Stimulated activated naive CD4-positive, alpha-beta T cell treated with Interleukin-2 at 50 U/mL for 16 hours (primary cell): ENCODE results near the gene ARID5B.
A peak's percentile ranks its signal among the peaks of the same experiment; 100 is the strongest.

Experiments used
- DNase-seq: peaks from one replicate; lab custom pipeline; 2025; lab: John Stamatoyannopoulos, UW

ARID5B gene

DNA sequence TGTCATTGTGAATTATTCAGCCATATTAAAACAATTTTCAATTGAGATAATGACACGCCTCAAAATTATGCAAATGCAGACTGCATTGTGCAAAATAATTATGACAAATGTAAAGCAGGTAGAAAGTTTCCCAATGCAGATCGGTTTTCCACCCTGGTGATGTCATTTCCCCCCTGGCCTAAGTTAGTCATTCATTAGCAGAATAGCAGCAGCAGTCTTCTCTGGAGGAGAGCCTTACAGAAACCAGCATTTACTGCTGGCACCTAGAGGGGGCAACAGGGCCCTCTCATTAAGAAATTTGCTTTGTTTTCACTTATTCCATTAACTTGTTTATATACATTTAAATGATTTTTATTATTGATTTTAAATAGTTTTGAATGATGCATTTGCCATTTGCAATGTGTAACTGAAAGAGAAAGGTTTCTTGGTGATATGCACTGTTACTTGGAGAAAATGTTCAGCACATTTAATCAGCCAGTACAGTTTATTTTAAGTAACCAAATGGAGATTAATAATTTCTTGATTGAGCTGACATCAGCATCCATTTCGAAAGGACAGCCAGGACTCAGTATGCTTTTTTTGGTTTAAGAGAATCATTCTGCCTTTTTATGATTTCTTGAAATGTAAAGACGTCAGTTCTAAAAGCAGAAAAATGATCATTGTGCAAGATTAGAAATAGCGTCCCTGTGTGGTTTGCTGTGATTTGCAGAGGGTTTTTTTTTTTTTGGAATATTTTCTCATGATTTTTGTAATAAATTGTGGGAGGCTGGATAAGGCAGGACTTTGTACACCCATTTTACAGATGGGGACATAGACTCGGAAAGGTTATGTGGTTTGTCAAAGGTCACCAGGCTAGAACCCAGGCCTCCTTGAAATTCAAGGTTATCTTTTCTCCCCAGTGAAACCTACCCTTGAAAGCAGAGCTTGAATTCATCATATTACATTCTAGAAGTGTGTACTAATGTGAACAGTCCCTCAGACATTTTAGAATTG, 3.5 kb downstream of the ARID5B start:
- peak; percentile 55 for DNase-seq

DNA sequence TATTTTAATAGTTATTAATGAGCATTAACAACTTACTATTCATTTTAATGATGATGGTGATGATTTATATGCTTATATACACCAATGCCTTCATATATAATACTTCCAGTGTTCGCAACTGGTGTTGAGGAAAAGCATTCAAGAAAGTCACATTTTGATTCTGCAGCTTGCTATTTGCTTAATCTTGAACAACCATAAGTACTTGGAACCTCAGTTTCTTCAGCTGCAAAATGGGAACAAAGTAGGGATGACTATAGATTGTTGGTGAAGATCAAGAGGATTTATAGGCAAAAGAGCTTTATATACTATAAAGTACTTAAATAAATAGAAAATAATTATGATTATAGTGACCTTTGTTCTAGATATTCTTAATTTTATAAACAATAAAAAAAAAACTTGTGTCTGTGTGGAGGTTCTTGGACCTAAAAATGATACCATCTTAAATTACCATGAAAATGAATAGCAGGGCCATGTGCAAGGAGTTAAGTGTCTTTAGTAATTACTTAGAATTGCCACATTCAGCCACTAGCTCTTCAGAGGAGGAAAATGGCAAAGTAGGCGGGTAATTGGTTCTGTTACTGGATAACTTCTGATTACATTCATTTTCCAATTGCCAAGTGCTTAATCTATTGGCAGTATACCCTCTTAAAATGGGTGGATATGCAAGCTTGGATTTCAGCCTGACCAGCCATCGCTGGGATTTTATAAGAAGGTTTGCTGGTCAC, 4.5 kb downstream of the ARID5B start:
- DNase-seq = no peak

DNA sequence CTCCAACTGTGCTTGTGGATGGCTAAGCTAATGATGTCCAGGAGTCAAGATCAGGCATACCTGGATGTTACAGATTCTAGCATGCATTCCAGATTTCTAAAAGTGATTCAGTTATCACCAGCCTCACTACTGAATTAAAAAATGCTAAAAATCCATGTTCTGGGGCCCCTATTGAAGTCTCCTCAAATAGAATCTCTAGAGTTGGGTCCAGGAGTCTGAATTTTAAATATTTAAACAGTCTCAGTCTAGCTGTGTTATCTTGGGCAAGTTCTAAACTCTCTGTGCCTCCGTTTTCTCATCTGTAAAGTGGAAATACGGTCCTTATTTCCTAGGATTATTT, 5.0 kb downstream of the ARID5B start:
- no peak for DNase-seq

DNA sequence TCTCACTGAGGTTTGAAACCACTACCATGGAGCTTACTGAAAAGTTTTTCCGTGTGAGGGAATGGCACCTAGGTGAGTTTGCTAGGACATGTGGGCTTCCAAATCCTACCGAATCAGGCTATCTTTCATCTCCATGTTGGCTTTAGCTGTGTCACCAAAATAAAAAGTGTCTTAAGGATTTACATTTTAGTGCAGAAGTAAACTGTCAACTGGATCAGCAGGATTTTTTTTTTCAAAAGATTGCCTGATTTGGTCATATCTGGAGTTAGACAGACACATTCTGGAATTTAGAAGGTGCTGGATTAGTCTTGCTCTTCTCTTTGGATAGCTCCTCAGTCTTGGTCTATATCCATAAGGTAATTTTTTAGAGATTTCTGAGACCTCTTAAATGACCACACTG, 5.5 kb downstream of the ARID5B start:
- DNase-seq = no peak

DNA sequence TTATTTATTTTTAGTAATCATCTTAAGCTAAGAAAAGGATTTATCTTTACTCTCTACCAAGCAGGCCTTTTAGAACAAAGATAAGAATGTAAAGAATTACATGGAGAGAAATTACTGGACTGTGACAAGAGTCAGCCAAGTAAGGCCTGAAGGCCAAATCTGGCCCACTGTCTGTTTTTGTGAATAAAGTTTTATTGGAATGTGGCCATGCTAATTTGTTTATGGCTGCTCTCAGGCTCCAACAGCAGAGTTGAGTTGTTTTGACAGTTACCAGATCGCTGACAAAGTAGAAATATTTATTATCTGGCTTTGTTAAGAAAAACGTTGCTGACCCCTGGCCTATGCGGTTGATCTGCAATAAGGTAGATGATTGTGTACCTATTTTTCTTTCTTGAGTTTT, 6.1 kb downstream of the ARID5B start:
- no peak for DNase-seq

DNA sequence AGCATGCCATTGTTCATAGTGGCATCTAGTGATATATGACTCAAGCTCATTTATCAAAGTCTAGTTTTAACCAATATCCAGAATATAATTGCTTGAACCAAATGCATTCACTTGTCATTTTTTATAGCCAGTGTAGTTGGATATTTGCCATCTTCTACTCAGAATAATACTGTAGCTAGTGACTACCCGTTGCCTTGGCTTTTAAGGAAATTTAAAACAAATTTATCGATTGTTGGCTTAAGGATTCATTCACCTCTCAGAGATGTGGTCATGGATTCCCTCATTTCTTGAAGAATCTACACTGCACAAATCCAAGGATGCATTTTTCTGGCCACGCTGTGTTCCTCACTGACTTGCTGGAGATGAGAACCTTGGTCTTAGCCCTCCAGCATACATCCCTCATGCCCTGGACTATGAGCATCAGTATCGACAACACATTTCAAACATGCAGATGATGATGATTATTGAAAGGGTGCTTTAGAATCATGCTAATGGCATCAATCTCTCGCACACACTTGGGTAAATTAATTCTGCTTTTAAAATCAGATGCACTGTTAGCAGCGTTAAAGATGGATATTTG, 8.8 kb downstream of the ARID5B start:
- DNase-seq = no peak

DNA sequence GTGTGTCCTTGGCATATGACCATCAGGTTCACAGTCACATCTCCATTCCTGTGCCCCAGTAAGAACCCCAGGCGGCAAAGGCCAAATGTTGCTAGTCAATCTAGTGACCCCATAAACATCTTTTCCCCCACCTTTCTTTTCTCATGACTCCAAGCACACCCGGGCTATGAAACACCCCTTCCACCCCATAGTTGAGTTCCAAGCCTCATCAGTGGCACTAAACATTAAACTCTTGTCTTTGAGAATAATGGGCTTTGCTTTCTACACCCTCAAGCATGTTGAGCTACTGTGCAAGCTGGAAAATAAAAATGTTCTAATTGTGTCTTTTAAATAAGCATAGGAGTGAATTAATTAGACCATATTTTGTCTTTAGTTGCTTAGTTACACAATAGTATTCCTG, 9.4 kb downstream of the ARID5B start:
- no peak for DNase-seq

DNA sequence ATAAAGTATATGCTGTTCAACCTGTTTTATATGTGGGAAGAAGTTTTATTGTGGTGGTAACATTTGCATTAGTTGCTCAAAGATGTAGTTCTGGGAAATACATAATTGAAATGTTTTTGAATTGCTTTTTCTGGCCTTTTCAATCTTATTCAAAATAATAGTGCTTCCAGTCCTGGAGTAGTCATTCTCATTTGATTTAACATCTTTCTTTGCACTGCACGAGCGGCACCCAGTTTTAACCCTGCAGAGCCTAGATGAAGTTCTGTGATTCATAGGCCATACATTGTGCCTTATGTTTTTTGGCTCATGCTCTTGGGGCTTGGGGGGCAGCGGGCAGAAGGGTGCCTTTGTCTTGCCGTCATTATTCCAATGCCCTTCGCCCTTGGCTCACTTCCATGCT, 9.9 kb downstream of the ARID5B start:
- no peak for DNase-seq

DNA sequence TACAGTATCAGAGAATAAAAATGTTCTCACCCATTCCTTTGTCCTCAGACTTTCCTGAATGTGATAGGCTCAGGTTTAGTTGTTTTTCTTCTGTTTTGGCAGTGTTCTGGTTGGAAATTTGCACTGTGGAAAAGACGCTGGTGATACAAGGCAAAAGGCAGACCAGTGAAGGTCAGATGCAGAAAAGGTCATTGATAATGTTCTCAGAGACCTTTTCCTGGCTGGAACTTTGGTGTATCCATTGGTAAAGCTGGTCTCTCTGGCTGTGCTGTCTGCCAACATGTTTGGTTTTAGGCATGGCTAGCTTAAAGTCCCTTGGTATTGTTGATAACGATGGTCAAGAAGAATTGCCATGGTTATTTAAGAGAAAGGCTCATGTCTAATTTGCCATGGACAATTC, 11.5 kb downstream of the ARID5B start:
- DNase-seq = no peak

DNA sequence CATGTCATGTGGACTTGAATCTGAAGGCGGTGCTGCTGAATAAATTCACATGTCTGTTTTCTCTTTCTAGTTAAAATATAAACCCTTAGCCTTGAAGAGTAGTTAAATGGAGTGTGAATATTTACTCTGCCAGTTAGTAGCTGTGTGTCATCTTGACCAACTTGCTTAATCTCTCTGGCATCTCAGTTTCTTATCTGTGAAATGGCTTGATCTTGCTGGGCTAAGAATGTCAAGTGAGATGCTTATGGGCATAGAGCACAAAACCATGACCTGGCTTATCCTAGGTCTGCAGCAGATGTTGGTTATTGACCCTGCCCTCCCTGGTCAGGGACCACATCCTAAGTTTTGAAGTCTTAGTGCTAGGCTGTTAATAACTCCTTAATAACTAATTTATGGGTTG, 16.6 kb downstream of the ARID5B start:
- DNase-seq = no peak

DNA sequence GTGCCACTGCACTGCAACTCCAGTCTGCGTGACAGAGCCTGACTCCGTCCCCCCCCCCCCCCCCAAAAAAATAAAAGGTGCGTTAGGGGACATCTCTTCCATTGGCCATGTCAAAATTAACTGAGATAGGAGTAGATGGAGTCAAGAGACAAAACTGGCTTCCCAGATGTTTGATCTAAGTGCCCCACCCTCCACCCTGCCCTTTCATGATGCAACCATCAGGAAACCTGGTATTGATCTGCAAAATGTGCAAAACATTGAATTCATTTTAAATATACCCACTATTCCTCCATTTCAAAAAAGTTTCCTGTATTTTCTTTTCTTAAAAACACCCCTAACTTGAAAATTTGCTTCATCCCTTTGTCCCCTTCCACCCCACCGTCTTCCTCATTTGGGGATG, 17.5 kb downstream of the ARID5B start:
- DNase-seq = no peak

DNA sequence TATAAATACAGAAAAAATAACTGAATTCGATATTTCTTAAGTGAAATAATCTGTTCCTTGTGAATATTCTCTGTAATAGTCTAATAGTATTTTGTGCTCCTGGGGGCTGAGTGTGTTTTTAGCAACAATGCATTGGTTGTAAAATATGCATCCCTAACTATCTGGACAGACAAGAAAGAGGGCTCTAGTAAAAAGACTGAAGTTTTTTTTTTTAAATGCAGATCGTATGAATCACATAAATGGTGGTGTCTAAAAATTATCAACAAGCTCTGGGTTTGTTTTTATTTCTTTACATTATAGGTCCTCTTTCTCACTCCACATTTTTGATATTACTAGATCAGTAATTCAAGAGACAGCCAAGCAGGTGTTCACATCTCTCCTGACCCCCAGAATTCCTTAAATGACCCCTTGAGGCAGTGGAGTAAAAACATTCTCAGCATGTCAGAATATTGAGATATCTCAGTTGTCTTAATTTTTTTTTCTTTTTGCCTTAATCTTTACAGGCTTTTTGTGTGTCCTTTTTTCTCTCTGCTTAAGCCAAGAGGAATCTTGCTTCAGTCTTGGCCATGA, 18.2 kb downstream of the ARID5B start:
- no peak for DNase-seq

DNA sequence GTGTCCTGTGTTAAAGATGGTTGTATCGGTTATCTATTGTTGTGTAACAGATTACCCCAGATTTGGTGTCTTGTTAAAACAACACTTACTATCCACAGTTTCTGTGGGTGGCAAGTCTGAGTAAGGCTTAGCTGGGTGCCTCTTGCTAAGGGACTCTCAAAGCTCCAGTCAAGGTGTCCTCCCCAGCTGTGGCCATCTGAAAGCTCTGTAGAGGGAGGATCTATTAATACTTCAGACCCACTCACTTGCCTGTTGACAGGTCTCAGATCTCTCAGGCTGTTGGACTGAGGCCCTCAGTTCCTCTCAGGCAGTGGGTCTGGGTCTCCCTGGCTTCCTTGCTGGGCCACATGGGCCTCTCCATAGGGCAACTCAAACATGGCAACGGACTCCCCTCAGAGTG, 19.6 kb downstream of the ARID5B start:
- no peak for DNase-seq

DNA sequence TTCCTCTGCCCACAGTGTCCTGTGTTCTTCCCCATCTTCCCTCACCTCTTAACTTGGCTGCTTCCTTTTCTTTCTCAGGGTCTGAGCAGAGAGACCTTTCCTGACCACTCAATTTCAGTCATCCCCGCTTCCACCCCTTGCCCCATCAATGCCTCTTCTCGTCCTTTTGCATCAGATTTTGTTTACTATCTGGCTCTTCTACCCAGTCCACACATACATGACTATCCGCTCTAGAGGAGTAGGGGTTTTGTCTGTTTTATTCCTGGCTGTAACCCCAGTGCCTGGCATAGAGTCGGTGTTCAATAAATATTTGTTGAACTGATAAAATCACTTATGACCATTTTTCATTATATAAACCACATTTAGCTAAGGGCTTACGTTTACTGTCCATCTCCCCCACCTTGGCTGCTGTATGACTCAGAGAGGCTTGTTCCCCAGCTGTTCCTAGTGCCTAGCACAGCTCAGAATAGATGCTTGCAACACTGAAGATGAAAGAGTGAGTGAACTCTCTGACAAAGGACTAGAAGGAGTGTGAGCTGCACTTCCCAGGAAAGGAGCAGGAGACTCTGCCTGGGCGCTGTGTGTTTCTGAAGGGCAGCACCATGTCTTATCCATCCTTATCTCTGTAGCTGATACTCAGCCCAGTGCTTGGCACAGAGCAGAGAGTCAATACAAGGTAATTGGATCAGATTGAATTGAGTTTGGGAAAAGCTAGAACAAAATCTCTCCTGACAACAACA, 21.9 kb downstream of the ARID5B start:
- no peak for DNase-seq

DNA sequence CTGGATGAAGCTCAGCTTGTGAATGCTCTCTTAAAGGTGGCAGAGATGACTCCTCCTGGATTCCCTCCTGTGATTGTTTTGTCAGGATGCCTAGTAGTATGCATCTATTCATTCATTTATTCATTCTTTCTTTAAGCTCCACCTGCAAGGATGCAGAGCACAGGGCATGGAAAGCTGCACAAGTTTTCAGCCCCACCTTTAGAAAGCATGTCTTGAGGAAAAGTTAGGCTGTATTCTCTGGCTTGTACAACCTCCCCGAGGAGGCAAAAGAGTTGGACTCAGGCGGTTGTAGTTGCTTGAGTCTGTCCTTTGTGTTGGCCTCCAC, 22.4 kb downstream of the ARID5B start:
- DNase-seq = no peak

DNA sequence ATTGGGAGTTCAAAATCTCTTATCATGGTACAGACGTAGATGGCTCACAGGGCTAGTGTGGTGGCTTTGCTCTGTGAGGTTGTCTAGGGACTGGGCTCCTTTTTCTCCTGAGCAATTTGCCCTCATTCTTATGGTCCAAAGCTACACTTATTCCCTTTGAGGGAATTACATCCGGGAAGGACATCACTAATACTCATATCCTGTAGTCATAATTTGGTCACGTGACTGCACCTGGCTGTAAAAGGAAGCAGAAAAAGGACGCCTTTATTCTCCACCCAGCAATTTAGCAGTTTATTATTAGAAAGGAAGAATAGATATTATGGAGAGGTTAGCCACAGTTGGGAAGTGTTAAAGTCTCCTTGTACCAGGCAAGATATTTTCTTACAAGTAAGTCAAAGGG, 28.1 kb downstream of the ARID5B start:
- DNase-seq = no peak

DNA sequence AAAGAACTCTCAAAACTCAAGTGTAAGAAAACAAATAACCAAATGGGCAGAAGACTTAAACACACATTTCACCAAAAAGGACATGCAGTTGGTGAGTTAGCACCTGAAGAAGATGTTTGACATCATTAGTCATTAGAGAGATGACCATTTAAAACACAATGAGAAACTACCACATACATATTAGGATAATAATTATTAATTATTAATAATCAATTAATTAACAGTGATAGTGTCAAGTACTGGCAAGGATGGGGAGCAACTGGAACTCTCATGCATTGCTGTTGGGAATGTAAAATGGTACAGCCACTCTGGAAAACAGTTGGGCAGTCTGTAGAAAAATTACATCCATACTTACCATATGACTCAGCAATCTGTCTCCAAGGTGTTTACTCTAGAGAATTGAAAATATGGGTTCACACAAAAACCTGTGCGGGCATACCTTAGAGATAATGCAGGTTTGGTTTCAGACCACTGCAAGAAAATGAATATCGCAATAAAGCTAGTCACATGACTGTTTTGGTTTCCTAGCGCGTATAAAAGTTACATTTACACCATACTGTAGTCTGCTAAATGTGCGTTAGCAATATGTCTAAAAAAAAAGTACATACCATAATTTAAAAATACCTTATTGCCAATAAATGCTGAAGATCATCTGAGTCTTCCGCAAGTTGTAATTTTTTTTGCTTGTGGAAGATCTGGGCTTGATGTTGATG, 30.3 kb downstream of the ARID5B start:
- no peak for DNase-seq

DNA sequence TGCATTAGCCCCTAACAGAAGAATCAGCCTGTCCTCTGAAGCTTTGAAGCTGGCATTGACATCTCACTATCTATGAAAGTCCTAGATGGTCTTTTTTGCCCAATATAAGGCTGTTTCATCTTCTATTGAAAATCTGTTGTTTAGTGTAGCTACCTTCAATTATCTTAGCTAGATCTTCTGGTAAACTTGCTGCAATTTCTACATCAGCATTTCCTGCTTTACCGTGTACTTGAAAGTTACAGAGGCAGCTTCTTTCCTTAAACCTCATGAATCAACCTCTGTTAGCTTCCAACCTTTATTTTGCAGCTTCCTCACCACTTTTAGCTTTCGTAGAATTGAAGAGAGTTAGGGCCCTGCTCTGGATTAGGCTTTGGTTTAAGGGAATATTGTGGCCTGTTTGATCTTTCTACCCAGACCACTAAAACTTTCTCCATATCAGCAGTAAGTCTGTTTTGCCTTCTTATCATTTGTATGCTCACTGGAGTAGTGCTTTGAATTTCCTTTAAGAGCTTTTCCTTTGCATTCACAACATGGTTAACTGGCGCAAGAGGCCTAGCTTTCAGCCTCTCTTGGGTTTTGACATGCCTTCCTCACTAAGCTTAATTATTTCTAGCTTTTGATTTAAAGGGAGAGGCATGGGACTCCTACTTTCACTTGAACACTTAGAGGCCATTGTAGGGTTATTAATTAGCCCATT, 32.5 kb downstream of the ARID5B start:
- no peak for DNase-seq

DNA sequence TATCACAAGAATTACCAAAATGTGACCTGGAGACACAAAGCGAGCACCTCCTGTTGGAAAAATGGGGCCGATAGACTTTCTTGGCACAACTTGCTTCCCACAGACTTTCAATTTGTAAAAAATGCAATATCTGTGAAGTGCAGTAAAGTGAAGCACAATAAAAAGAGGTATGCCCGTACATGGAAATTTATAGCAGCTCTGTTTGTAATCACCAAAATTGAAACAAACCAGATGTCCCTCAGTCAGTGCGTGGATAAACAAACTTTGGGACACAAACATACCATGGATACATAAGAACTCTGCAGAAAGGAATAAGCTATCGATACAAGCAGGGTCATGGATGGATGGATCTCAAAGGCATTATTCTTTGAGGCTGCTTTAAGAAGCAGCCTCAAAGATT, 33.6 kb downstream of the ARID5B start:
- no peak for DNase-seq

DNA sequence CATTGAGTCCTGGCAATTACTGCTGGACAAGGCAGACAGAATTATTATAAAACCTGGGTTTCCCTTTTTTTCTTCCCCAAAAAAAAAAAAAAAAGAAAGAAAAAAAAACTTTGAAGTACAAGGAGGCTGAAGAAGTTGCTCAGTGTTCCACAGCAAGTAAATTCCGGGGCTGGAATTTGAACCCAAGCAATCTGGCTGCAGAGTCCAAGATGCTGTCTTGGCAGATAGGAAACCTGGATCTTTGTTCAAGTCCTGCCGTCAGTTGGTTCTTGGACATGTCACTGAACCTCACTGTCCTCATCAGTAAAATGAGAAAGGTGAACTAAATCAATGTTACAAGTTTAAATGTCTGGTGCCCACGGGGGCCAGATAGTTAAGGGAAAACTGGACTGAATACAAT, 35.3 kb downstream of the ARID5B start:
- no peak for DNase-seq
